NCI-H1048 (cell line): ENCODE data around the gene RRN3.
"Not testable (repeated sequence)": the region's sequence is repeated elsewhere in the genome, so short reads cannot be mapped to it uniquely, and the experiment has no call there.

Source experiments
- DNase-seq: peaks from one replicate; lab custom pipeline; 2025; lab: John Stamatoyannopoulos, UW

RRN3 gene, protein sequence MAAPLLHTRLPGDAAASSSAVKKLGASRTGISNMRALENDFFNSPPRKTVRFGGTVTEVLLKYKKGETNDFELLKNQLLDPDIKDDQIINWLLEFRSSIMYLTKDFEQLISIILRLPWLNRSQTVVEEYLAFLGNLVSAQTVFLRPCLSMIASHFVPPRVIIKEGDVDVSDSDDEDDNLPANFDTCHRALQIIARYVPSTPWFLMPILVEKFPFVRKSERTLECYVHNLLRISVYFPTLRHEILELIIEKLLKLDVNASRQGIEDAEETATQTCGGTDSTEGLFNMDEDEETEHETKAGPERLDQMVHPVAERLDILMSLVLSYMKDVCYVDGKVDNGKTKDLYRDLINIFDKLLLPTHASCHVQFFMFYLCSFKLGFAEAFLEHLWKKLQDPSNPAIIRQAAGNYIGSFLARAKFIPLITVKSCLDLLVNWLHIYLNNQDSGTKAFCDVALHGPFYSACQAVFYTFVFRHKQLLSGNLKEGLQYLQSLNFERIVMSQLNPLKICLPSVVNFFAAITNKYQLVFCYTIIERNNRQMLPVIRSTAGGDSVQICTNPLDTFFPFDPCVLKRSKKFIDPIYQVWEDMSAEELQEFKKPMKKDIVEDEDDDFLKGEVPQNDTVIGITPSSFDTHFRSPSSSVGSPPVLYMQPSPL

DNA sequence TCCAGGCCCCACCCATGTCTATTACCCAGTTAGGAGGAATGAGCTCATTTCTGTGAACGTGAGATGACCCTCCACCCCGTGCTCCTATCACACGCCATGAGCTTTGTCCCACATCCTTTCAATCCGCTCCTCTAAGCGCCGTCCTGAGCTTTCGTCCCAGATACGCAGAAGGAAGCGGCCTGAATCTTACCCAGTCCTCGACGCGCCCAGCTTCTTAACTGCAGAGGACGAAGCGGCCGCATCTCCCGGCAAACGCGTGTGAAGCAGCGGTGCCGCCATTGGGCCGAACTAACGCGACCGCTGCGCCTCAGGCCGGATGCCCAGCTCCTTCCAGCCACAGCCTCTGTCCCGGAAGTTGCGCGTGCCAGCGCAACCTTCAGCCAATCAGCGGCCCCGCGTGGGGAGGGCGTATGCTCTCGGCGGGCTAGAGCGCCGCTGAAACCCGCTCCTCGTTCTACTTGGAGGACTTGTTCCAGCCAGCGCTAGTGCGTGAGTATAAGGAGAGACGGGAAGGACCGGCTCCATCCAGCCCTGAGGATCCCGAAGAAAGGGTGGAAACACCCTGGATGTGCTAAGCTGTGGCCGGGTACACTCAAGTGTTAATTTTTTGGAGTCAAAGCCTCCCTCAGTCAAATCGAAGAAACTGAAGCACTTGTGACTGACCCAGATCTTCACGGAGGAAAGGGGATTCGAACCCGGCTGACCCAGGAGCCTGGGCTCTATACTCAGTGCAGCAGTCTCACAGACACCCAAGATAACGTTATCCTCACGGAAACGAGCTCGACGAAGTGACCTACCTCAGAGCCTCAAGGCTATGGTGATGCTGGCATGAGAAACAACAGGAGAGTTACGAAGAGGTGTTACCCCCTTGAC is at the start of gene RRN3:
Gene RRN3 (minus strand): TSS at position 318 of the 873 bp plus-strand sequence. CDS start 39 bp downstream, at position 279.
- DNase-seq: peak; percentile 9

DNA sequence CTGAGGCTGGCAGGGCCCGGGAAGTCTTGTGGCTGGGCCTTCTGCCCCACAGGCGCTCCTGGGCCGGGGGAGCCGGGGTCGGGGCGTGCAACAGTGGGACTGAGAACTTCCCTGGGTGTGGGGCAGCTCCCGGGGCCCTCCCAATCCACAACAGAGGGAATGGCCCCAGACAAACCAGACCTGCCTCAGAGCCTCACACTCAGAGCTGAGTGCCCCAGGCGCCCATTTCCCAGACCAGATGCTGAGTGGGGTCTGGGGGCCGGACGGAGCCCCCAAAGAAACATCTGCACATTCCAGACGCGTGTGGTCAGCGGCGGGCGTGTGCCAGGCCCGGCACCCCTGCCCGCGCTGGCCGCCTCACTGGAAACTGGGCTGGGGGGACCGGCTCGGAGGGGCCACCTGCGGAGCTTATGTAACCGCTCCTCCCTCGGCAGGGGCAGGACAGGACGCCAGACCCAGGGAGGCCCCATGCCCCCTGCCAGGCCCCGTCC is 49.6 kb upstream of the RRN3 start:
- not testable (repeated sequence) for DNase-seq

DNA sequence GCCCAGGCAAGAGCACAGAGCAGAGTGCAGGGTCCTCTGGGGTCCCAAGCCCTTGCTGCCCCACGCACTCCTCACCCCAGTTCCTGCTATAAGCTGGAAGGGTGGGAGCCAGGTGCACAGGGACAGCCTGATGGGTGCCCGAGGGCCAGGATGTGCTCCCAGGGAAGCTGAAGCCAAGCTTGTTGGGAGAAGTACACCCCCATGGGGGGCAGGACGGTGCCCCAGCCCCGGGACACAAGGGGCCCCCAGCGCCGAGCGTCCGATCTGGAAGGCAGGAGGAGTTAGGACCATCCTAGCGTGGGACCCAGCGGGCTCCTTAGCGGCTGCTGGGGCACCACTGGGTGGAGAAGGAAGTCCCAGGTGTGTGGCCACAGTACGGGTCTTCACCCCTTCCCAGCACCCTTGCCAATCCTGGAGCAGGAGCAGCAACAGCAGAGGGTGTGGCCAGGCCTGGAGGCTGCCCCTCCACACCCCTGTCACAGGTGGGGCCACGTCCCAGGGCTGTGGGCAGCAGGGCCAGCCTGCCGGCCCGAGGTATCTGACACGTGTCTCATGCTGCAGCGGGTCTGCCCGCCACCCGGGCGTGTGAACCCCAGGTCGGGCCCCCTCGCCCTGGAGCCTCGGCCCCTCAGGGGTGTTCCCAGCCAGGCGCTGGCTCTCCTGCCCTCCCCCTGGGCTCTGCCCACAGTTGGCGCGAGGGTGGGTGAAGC is 49.0 kb upstream of the RRN3 start:
- DNase-seq: not testable (repeated sequence)

DNA sequence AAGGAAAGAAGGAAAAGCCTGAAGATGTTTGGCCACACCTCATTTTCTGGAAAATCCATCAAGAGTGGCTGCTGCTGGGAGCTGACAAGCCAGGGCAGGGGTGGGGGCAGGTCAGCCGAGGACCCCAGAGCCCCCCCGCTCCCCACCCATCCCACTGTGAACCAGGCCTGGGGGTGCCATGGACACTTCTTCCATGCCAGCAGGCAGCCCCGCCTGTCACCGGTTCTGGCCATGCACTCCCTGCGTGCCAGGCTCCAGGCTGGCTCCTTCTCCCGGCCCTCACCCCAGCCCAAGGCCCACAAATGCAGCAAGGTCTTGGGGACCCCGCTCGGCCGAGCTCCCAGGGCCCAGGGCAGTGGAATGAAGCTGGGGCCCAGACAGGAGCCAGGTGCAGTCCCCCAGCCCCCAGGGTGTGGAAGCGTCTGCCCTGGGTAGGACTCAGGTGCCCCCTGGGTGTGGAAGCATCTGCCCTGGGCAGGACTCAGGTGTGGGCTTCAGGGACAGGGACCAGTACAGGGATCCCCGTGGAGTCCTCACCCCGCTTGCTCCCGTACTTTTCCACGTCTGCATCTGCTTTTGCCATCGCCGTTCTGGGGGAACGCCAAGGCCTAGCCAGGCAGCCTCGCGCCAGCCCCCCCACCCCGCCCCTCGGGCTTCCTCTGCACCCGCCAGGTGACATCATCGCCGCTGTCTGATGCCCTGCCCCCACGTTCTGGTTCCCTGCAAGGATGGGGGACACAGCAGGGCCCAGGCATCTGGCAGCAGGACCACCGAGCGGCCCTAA is 48.2 kb upstream of the RRN3 start:
- DNase-seq: not testable (repeated sequence)

DNA sequence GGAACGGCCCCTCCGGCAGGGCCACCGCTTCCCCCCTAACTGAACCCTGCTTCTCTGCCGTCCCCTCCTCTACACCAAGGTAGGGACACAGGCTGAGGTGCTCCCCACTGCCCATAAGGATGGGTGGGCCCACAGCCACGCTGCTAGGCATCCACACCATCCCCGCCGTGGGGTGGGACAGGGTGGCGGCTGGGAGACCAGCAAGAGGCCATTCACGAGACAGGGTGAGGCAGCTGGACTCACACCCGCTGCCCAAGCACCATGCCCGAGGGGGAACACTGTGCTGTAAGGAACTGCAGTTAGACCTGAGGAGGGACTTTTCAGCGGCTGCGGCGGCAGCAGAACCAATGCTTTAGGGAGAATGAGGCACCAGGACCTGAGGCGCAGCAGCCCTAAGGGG is 47.5 kb upstream of the RRN3 start:
- no peak for DNase-seq

DNA sequence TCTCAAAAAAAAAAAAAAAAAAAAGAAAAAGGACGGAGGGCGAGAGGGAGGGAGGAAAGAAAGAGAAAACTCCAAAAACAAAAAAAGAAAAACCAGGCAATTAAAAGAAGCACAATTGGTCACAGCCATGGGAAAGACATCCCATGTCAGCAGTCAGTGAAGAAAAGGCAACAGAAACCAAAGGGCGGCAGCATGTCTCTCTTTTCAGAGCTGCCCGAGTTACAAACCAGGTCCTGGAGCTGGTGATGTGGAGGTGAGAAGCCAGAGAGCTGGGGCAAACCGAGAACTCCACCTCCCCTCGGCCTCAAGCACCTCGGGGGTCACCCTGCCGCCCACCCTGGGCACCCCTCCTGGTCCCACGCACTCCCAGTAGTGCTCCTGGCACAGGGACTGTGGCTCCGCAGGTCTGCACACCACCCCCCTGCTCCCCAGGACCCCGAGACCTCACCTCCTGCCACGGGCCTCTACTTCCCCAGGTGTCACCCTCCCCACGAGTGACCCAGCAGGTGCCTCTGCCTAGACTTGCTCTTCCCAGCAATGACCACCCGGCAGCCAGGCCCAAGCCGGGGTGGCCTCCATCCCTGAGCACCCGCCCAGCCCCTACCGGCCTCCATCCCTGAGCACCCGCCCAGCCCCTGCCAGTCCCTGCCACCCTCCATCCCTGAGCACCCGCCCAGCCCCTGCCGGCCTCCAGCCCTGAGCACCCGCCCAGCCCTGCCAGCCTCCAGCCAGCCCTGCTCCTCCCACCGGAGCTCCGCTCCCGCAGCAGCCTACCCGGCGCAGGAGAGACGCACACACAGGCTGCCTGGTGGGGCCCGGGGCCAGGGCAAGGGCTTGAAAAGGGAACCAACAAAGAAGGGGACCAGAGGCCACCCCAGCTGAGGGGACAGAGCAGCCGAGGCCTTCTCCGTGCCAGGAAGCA is 46.6 kb upstream of the RRN3 start:
- not testable (repeated sequence) for DNase-seq

DNA sequence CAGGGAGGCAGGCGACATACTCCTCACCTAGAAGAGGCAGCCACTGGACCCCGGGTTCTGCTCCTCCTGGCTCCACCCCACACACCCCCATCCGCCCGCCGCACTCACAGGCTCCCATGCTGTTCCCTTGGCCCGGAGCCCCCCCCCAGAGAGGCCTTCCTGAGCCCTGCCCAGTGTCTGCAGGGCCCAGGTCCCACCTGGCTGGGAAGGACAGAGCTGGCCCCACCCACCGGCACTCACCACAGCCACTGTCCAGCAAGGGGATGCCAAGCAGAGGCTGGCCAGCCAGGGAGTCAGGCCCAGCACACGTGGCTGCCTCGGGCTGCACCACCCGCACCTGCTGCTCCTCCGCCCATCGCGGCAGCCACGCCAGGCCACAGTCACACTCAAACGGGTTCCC is 43.4 kb upstream of the RRN3 start:
- not testable (repeated sequence) for DNase-seq

DNA sequence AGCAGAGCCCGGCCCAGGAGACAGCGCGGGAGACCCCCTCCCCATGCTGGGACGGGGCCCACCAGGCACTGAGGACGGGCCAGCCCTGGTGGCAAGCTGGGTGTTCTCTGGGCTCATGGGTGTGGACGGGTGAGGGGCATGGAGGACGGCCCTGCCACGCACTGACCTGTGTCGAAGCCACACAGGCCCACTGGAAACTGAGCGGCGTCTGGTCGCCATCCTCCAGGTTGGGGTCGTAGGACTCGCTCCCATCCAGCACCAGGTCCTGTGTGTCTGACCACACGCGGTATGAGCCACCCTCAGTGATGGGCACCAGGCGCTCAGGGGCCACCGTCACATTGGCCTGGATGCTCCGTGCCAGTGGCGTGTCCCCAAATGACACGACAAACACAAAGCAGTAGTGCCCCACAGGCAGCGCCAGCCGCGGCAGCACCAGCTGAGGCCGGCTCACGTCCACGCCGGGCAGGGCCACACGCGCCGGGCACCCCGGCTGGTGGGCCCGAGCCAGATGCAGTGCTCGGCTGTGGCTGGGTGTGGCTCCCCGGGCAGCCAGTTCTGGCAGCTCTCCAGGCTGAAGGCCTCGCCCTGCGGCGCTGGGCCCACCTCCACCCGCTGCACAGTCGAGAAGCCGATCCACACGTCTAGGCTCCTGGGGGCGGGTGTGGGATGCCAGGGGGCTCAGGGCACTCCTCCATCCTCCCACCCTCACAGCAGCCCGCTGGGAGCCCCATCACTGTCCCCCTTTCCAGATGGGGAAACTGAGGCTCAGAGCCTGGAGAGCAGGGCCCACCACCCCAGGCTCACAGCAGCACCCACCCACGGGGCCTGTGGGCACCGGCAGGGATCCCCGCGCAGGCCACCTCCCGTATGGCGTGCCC is 41.6 kb upstream of the RRN3 start:
- not testable (repeated sequence) for DNase-seq

DNA sequence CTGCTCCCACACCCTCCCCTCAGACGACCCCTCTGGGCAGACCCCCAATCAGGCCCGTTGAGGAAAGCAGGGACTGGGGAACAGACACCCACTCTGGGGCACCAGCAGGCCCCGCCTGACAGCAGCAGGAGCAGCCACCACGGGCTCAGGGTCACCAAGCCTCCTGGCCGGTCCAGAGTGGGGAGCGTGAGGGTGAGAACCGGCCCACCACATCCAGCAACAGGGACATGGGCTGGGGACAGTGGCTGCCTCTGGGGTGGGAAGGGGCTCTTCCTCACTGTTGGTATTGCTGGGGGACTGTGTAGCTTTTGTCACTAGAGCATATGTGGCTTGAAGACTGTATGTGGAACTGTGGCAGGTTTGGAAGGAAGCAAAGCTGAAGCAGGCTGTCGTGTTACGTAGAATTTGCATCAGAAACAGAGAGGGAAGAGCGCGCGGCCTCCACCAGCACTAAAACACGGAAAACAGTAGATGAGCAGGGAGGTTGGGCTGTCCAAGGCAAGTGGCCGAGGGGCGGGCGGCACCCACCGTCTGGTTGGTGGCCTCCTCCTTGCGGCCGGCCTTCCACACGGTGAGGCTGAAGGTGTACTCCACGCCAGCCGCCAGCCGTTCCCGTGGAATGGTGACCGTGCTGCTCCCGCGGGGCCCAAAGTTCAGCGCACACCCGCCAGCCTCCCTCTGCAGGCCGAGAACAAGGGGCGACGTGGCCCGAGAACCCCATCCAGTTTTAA is 40.8 kb upstream of the RRN3 start:
- not testable (repeated sequence) for DNase-seq

DNA sequence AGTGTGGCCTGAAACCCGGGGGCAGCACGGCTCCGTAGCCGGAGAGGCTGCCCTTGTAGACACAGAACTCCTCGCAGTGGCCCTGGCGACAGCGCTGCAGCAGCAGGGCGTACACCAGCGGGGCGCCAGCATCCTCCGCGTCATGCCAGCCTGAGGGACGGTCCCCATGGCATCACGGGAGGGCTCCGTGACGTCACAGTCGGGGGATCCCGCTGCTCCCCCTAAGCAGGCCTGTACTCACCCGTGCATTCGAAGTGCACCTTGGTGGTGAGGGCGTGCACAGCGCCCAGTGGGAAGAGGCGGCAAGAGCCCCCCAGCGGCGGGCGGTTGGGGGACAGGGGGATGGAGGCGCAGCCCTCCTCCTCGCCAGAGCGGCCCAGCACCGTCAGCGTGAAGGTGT is 39.5 kb upstream of the RRN3 start:
- DNase-seq: not testable (repeated sequence)

DNA sequence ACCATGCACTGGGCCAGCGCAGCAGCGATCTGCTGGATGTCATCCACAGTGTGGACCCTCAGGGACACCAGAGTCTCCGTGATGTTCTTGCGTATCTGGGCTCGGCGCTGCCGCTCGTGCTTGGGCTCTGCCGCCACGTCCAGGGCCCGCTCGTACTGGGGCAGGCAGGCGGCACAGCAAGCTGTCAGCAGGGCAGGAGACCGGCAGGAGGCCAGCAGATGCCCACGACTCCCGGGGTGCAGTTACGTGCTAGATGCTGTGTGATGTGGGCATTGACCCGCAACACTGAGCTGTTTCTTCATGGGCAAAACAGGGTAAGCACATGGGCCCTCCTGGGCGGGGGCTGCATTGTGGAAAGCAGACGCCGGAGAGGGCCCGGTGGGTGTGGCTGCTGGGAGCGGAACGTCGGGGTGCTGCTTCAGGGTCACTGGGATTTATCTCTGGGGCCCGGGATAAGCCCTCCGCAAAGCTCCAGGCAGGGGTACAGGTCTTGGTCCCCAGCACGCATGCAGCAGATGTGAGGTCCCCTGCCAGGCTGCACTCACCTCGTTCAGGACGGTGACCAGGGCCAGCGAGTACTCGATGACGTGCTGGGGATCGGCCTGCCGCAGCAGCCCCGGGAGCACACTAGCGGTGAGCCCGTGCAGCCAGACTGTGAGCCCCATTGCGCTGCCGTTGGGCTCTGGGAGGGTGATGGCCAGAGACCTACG is 38.8 kb upstream of the RRN3 start:
- DNase-seq: not testable (repeated sequence)

DNA sequence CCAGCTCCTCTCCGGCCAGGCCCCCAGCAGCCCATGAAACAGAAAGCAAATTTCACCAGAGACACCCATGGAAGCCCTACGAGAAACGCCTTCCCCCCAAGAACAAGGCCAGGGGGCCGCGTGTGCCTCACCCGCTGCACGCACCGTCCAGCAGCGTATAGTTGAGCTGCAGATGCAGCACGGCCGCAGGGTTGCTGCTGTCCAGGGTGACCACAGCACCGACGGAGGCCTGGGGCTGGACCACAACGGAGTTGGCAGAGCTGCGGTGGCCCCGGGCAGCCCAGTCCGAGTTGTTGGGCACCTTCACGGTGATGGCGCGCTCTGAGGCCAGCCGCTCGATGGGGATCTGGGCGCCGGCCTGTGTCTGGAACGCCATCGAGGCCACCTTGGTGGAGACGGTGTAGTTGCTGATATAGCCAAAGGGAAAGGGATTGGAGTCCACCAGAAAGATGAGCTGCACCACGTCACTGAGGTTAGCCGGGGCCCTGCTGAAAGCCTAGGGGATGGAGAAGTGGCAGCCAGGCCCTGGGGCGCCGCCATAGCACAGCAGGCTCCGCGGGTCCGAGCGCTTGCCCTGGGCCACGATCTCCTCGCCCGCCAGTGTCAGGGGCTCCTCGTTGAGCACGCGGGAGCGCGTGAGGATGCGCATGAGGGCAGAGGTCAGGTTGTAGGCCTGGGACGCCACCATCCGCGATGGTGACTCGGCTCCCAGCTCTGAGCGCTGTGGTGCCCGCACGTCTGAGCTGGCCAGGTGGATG is 37.0 kb upstream of the RRN3 start:
- DNase-seq: not testable (repeated sequence)

DNA sequence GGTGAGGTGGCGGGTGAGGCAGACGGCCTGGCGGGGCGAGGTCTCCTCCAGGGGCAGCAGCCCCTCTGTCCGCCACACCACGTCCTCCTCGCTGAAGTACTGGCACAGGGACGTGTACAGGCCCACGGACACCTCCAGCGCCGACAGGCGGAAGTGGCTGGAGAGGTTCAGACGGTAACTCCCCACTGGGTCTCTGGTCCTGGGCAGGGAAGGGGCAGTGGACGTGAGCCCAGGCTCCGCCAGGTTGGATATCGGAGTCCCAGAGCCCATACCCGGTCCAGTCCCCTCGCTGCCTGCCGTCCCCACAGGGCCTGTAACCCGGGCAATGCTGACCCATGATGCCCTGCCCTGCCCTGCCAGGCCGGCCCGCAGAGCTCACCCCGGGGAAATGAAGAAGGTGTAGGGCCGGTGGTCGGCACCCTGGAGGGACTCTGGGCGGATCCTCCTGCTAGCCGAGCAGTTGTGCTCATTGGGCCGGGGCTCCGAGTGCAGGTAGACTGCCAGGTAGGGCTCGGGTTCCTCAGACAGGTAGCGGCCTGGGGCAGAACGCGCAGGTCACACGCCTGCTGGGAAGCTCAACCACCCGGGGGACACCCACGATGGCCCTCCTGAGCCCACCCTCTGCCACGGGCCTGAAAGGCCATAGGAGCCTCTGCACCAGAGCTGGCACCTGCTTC is 36.3 kb upstream of the RRN3 start:
- not testable (repeated sequence) for DNase-seq

DNA sequence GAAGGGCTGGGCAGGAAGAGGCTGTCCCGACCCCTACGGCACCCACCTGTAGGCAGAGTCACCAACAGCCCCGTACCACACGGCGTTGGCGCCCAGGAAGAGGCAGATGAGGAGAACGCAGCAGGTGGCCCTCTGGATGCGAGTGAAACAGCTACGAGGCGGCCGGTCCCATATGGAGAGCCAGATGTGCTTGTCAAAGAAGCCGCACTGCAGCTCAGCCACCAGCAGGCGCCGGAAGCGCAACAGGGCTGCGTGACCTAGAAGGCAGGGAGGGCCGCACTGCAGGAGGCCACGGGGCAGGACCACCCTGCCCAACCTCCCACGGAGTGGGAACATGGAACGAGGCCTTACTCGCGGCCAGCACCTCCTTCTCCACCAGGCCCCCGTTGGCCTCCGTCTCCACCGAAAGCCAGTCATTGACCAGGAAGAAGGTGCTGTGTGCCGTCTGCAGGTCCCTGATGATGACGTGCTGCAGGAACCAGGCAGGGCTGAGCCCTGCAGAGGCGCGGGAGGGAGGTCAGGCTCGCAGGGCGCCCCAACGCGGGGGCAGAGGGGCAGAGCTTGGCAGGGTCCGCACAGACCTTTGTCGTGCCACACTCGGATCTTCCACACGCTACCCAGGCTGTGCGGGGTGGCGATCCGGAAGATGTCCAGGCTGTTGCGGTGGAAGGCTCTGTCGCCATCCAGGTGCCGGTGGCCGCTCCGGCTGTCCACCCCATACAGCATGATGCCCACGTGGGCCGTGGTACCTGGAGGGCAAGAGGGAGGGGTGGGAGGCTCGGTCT is 33.8 kb upstream of the RRN3 start:
- DNase-seq: not testable (repeated sequence)

DNA sequence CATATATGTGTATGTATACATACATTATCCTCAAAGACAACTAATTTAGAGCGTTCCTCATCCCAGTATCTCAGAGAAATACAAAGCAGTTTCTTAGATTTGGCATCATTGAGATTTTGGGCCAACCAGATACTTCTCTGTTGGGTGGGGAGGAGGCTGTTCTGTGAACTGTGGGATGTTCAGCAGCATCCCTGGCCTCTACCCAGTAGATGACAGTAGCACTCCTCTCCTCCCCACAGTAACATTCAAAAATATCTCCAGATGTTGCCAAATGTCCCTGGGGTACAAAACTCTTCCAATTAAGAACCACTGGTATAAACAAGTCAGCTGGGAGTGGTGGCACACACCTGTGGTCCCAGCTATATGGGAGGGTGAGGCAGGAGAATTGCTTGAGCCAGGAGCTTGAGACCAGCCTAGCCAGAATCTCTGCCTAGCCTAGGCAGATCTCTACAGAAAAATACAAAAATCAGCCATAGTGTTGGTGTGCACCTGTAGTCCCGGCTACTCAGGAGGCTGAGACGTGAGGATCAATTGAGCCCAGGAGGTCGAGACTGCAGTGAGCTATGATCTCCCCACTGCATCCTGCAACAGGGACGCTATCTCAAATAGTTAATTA is 6.4 kb upstream of the RRN3 start:
- DNase-seq: not testable (repeated sequence)
